GM12864 (cell line): ENCODE measurements around the gene TDRD12.

Experiments used
- DNase-seq: peaks from one replicate; pipeline ENCODE4 v3.0.0-alpha.2; 2011; ENCODE audit warnings: low read depth
- H3K4me3 ChIP-seq: 2 replicates; pipeline ENCODE4 v1.5.1; 2011; ENCODE audit warnings: mild to moderate bottlenecking, low read depth, low read length, control low read depth
- TF ChIP-seq, protein P1 (sequence below): IDR thresholded peaks from 2 replicates; pipeline ENCODE4 v1.5.1; 2011; ENCODE audit warnings: low read depth, mild to moderate bottlenecking, moderate library complexity, low read length, control low read depth, inconsistent platforms; ENCODE audit errors: missing control alignments

The TDRD12 gene

GRCh38 chr19:32858559-32858958 is 139.0 kb downstream of the TDRD12 start:
- no peak for DNase-seq
- no peak overlapping the region for H3K4me3 ChIP-seq
- TF ChIP-seq, protein P1, sequence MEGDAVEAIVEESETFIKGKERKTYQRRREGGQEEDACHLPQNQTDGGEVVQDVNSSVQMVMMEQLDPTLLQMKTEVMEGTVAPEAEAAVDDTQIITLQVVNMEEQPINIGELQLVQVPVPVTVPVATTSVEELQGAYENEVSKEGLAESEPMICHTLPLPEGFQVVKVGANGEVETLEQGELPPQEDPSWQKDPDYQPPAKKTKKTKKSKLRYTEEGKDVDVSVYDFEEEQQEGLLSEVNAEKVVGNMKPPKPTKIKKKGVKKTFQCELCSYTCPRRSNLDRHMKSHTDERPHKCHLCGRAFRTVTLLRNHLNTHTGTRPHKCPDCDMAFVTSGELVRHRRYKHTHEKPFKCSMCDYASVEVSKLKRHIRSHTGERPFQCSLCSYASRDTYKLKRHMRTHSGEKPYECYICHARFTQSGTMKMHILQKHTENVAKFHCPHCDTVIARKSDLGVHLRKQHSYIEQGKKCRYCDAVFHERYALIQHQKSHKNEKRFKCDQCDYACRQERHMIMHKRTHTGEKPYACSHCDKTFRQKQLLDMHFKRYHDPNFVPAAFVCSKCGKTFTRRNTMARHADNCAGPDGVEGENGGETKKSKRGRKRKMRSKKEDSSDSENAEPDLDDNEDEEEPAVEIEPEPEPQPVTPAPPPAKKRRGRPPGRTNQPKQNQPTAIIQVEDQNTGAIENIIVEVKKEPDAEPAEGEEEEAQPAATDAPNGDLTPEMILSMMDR, result no peak

GRCh38 chr19:32859591-32859990 is 140.0 kb downstream of the TDRD12 start:
- no peak for DNase-seq
- TF ChIP-seq, protein P1, result no peak

GRCh38 chr19:32861596-32861995 is 142.0 kb downstream of the TDRD12 start:
- TF ChIP-seq, protein P1, result no peak
- DNase-seq, result no peak
- no peak overlapping the region for H3K4me3 ChIP-seq

More at GRCh38 chr19:32859591-32859990, 140.0 kb downstream of the TDRD12 start:
- no peak overlapping the region for H3K4me3 ChIP-seq

- DNase-seq, result no peak
- TF ChIP-seq, protein P1, result no peak
- no peak overlapping the region for H3K4me3 ChIP-seq
Measured at GRCh38 chr19:32862173-32862572, 142.6 kb downstream of the TDRD12 start.

DNA sequence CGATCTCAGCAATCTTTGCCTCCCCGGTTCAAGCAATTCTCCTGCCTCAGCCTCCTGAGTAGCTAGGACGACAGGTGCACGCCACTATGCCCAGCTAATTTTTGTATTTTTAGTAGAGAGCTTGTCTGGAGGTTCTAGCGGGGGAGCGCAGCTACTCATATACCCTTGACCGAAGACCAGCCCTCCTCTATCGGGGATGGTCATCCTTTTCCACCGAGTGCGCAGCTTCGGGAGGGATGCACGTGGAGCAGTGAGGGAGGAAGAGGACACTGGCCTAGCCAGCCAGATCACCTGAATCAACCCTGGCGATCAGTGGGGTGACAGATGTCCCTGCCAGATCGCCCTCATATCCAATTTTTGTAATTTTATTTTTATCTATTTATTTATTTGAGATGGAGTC is 143.2 kb downstream of the TDRD12 start:
- H3K4me3 ChIP-seq, result no peak overlapping the region
- TF ChIP-seq, protein P1, result no peak
- no peak for DNase-seq

DNA sequence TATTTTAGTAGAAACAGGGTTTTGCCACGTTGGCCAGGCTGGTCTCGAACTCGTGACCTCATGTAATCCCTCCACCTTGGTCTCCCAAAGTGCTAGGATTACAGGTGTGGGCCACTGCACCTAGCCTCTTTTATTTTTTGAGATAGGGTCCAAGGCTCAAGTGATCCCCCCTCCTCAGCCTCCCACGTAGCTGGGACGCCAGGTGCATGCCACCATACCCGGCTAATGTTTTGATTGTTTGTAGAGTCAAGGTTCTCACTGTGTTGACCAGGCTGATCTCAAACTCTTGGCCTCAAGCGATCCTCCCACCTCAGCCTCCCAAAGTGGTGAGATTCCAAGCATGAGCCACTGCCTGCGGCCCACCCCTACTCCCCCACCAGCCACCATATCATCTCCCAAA is 143.7 kb downstream of the TDRD12 start:
- no peak overlapping the region for H3K4me3 ChIP-seq
- no peak for DNase-seq
- TF ChIP-seq, protein P1, result no peak

DNA sequence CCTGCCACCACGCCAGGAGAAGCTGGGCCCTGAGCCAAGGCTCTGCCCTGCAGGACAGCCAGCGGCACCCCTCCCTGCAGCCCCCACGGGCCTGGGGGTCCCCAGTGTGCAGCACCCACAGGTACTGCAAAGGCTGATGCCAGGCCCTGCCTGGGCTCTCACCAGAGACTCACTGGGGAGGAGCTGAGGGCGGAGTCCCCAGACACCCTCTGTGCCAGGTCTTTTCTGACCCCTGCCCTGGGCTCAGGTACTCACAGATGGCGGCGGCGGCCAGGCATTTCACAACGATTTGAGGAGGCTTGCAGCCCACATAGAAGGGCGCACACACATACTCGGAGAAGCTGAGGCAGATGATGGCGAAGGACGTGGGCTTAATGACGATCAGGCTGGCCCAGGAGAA is 144.3 kb downstream of the TDRD12 start:
- no peak for DNase-seq
- TF ChIP-seq, protein P1, result no peak
- no peak overlapping the region for H3K4me3 ChIP-seq
